ENCODE measurements around the gene SLC9A3.

Gene SLC9A3

GRCh38 chr5:438481-438981 is 85.7 kb downstream of the SLC9A3 start:
- no peak for DNase-seq

- no peak for DNase-seq
Observed at GRCh38 chr5:437281-437771, 86.9 kb downstream of the SLC9A3 start.

GRCh38 chr5:436641-436975 is 87.6 kb downstream of the SLC9A3 start:
- no peak for DNase-seq

GRCh38 chr5:435961-436640 is 88.1 kb downstream of the SLC9A3 start:
- DNase-seq = no peak

- DNase-seq = no peak
Observed at GRCh38 chr5:435156-435790, 89.0 kb downstream of the SLC9A3 start.

- DNase-seq = no peak
Observed at GRCh38 chr5:434443-435146, 89.7 kb downstream of the SLC9A3 start.

- DNase-seq = no peak
Observed at GRCh38 chr5:433836-434235, 90.4 kb downstream of the SLC9A3 start.

GRCh38 chr5:432928-433791 is 91.1 kb downstream of the SLC9A3 start:
- no peak for DNase-seq

GRCh38 chr5:432201-432927 is 91.9 kb downstream of the SLC9A3 start:
- DNase-seq = no peak

- DNase-seq = no peak
Observed at GRCh38 chr5:431711-432050, 92.6 kb downstream of the SLC9A3 start.

GRCh38 chr5:431001-431710 is 93.1 kb downstream of the SLC9A3 start:
- DNase-seq = no peak

- DNase-seq = no peak
Observed at GRCh38 chr5:430214-430925, 93.9 kb downstream of the SLC9A3 start.

- no peak for DNase-seq
Observed at GRCh38 chr5:429453-430188, 94.6 kb downstream of the SLC9A3 start.

GRCh38 chr5:428754-429452 is 95.3 kb downstream of the SLC9A3 start:
- DNase-seq = no peak

GRCh38 chr5:428219-428618 is 96.0 kb downstream of the SLC9A3 start:
- DNase-seq = no peak

- no peak for DNase-seq
Observed at GRCh38 chr5:427415-428087, 96.7 kb downstream of the SLC9A3 start.

GRCh38 chr5:426392-426976 is 97.8 kb downstream of the SLC9A3 start:
- no peak for DNase-seq

GRCh38 chr5:425714-426113 is 98.5 kb downstream of the SLC9A3 start:
- DNase-seq = no peak

Data from NK-92 treated with Interleukin-12 subunit alpha and Interleukin-12 subunit beta, amount 100 ng/mL, for 24 hours (cell line).